CD1c-positive myeloid dendritic cell (primary cell): Measurements from ENCODE around the gene SCD5.

Source experiments
- DNase-seq: peaks from one replicate; pipeline ENCODE4 v3.0.0-alpha.2; 2016; ENCODE audit errors: extremely low spot score

The SCD5 gene

GRCh38 chr4:82589756-82590155, 208.8 kb downstream of the SCD5 start:
- DNase-seq: no peak

- no peak for DNase-seq
These were observed 209.8 kb downstream of the SCD5 start for GRCh38 chr4:82588771-82589270.

GRCh38 chr4:82587826-82588540, 210.6 kb downstream of the SCD5 start:
- no peak for DNase-seq

GRCh38 chr4:82585690-82586435, 212.7 kb downstream of the SCD5 start:
- no peak for DNase-seq

GRCh38 chr4:82584931-82585330, 213.7 kb downstream of the SCD5 start:
- DNase-seq: no peak

GRCh38 chr4:82583897-82584587, 214.6 kb downstream of the SCD5 start:
- no peak for DNase-seq

- DNase-seq: no peak
These were observed 218.7 kb downstream of the SCD5 start for GRCh38 chr4:82579932-82580331.
